Stimulated activated CD4-positive, alpha-beta T cell treated with anti-CD3 and anti-CD28 coated beads, Interleukin-1b, Interleukin-23, amount 100 ng/mL, for 4 hours (primary cell): ENCODE data around the gene RBPMS2.
"Not testable (repeated sequence)": the region's sequence is repeated elsewhere in the genome, so short reads cannot be mapped to it uniquely, and the experiment has no call there.

Experiments used
- DNase-seq, 2 donors: peaks; one replicate each; pipeline ENCODE4 v3.0.0-alpha.2; 2020; ENCODE audit warnings: low read depth in 2 of 2

The RBPMS2 gene

DNA sequence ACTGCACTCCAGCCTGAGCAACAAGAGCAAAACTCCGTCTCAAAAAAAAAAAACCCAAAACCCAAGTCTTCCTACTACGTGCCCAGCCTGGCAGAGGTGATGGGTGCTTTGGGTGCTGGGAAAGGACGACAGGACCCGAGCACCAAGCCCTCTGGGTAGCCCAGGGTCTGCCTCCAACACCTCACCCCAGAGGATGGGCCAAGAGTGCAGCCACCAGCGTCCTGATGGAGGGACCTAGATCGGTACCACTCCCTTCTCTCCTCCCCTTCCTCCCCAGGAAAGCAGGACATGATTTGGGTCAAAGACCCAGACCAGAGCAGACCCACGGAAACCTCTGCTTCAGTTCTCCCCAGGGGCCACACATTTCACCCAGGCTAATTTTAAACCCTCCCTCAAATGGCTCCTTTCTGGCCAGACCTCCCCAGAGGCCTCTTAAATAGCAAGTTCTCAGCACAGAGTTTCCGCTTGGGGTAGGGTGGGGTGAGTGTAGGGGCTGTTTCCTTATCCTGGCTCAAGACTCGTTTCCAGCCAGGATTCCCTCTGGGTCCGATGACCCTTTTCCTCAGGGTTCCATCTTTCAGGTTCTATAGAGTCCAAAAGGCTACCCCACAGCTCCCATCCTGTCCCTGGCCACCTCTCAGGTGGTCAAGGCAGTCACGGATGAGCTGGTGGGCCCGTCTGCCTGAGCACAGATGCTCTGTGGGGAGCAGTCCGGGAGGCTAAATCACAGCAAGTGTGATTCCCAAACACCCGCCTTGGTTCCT, 20.5 kb downstream of the RBPMS2 start:
- no peak for DNase-seq

GRCh38 chr15:64753480-64754185, 21.8 kb downstream of the RBPMS2 start:
- DNase-seq, result no peak

DNA sequence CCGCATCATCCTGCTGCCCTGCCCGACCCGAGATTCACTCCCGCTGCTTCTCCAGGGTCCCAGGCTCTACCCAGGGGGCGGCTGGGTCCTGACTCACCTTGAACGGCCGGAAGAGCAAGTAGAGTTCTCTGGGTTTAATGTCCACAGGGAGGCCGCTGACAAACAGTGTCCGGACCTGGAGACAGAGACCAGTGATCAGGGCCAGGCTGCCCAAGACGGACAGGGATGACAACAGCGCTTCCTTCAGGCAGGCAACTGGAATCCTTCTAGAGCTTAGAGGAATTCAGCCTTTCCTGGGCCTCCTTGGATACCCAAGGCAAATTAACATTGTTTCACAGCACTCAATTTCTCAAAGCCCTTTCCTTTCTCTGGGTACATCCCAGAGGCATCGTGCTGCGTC, 23.9 kb downstream of the RBPMS2 start:
- no peak for DNase-seq

GRCh38 chr15:64749999-64750657, 25.3 kb downstream of the RBPMS2 start:
- no peak for DNase-seq

DNA sequence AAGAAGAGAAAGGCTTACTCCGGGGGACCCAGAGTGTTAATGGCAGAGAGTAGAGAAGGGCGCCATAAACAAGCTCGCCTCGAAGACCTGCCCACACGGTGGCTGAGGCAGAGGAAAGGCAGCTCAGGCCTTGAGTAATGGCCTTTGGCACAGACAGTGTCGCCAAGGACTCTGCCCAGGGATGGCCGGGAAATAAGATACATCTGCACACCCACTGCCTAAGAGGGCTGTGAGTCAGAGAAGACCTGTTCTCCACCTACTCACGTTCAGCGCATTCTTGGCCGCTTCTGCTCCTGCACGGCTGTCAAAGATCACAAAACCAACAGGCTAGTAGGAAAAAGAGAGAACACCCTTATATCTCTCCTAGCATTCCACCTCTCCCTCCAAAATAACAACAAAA, 26.2 kb downstream of the RBPMS2 start:
- DNase-seq, result no peak

DNA sequence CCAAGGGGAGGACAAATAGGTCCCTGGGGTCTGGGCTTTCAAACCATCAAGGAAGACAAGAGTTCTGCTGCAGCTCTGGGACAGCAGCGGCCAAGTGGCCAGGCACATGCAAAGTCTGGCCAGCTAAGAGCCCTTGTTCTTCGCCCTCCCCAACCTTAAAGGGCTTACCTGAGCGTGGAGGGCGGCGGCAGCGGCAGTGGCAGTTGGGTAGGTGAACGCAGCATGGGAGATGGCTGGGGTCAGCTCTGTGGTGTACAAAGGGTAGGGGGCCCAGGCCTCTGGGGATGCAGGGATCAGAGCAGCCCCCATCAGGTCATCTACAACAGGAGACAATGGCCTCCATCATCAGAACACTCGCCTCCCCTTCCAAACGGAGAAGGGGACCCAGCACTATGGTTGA, 27.1 kb downstream of the RBPMS2 start:
- no peak for DNase-seq

- DNase-seq, result no peak
Observed at GRCh38 chr15:64747578-64747977, 27.8 kb downstream of the RBPMS2 start.

DNA sequence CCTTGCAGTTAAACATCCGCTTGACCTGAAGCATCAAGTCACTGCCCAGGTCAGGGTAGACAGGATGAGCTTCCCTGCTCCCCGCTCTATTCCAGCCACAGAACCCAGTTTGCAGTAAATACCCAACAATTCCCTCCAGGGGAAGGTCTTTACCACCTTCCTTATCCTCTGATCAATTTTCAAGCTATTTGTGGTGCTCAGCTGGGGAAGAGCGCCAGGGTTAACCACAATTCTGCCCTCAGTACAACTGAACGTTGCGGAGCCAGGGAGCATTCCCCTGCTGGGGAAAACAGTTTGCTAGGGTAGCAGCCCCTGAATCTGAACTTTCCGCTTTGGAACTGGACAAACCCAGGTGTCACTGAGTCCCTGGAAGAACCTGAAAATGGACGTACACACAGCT, 28.5 kb downstream of the RBPMS2 start:
- DNase-seq, result no peak

GRCh38 chr15:64746356-64746755, 29.0 kb downstream of the RBPMS2 start:
- DNase-seq, result no peak

- DNase-seq, result no peak
Observed at GRCh38 chr15:64743691-64744090, 31.7 kb downstream of the RBPMS2 start.

DNA sequence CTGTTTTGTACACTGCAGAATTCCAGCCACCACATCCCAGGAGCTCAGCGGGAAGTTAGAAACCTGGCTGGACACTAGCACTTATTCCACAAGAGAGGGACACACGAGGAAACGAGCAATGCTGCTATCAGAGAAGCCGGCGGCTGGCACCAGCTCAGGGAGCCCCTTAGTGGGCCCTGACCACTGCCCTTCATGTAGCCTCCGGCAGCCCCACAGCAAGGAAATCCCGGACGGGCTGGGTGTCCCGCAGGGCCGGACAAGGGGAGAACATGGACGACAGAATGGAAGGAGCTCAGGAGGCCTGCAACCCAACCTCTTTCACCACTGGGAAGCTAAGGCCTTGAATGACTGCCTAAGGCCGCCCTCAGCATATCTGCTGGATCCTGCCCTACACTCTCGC, 32.5 kb downstream of the RBPMS2 start:
- no peak for DNase-seq

DNA sequence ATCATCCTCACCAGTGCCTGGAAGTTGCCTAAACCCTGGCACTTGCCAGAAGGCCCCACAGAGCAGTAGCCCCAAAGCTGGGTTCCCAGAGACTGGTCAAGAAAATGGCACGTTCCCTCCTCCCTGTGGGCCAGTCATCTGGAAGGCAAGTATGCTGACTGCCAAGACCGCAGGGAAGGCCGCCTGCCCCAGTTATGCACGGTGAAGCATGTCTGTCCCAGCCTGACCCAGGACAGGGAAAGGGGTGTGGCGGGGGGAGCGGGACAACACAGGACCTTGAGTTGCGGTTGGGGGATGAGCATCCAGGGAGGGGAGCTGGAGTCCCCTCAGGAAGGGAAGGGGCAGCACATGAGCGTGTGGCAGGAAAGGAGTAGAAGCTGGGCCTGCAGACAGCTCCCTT, 33.0 kb downstream of the RBPMS2 start:
- DNase-seq, result no peak

DNA sequence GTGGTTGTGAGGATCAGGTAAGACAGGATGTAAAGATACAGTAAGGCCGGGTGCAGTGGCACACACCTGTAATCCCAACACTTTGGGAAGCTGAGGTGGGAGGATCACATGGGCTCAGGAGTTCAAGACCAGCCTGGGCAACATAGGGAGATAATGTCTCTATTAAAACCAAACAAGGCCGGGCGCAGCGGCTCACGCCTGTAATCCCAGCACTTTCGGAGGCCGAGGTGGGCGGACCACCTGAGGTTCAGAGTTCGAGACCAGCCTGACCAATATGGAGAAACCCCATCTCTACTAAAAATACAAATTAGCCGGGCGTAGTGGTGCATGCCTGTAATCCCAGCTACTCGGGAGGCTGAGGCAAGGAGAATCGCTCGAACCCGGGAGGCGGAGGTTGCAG, 33.7 kb downstream of the RBPMS2 start:
- DNase-seq, result not testable (repeated sequence)

GRCh38 chr15:64740311-64741170, 34.8 kb downstream of the RBPMS2 start:
- no peak for DNase-seq

- DNase-seq, result no peak
Observed at GRCh38 chr15:64739577-64740143, 35.7 kb downstream of the RBPMS2 start.

DNA sequence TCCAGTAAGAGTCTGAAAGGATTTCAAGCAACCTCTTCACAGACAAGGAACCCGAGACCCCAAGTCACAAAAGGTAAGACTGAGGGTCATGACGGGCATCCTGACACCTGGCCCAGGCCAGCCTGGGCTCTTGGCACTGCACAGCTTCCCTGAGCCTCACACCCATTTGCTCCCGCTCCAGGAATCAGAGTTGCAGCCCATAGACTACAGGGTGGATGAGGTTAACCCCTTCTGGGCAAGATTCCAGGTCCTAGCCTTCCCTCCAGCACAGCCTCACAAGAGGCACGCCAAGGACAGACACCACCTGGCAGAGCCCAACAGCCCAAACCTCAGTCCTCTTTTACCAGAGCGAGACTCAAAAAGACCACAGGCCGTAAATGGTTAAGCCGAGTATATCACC, 36.2 kb downstream of the RBPMS2 start:
- DNase-seq, result no peak

- no peak for DNase-seq
Observed at GRCh38 chr15:64738226-64739095, 36.9 kb downstream of the RBPMS2 start.

DNA sequence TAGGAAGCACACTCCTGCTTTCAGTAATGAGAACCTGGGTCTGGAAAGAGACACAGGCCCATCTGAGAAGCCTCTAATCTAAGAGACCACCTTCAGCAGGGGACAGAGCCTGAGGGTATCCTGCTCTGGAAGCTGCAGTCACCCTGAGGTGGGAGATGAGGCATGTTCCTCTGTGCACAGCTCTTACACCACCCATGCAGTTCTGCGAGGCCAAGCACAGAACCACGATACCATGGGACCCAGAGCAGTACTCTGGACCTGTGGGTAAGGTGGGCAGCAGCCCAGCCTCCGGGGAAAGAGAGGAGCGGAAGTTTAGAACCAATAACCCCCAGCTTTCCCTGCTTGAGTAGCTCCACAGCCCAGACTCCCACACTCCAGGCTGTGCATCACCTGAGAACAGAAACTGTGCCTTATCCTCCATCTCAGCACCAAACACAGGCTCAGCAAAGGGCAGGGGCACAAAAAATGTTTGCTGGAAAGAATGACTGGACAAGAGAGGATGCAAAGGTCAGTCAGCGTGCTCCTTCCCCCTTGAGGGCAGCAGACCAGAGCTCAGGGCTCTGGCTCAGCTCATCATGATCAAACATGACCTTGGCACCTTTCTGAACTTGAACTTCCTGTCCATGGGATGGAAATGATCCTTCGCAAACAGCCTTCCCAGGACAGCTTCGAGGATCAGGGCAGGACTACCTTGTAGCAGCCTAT, 43.1 kb downstream of the RBPMS2 start:
- no peak for DNase-seq

DNA sequence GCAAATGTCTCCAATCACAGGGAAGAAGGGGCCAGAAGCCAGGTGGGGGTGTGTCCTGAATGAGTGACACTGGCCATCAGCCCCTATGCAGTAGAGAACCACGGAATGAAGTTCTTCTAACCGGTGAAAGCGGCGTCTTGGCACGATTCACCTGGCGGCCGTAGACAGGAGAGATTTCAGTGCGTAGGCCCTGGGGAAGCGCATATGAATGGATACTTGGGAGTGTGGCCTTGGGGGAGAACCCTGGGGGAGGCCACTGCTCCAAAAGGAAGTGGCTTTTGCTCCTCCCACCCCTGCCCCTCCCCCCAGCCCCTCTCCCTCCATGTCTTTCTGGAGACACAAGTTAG, 43.6 kb downstream of the RBPMS2 start:
- no peak for DNase-seq
